HG03103 (cell line): ENCODE data around the gene POMT1.

Experiments used
- ATAC-seq: cut with Tn5 transposase; IDR thresholded peaks from one replicate; pipeline ENCODE4 v1.9.1; 2021; ENCODE audit warnings: low read depth; ENCODE audit not compliant: unreplicated experiment

Gene POMT1

DNA sequence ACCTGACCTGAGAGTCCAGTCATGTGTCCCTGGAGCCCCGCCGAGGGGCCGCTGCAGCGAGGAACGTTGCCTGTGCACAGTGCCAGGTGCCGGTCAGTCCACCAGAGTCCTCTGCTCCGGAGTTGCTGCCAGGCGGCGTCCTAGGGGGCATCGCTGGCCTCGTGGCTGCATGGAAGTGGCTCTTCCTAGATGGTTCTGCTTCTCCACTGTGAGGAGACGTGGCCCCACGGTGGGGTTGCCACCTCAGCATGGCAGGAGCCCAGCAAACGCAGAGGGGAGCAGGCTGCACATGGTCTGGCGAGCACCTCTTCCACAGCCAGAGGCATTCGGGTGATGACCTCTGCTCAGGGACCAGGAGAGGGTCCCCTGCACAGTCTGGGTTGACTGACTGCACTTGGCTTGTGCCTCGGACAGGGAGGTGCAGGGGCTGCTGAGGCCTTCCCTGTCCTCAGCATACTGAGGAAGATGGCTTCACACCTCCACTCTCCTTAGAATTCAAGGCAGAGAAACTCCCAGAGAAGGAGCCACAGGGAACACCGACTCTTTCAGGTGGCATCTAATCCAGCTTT, 25.9 kb upstream of the POMT1 start:
- no peak for ATAC-seq

- no peak for ATAC-seq
Measured at GRCh38 chr9:131477367-131477766, 25.4 kb upstream of the POMT1 start.

DNA sequence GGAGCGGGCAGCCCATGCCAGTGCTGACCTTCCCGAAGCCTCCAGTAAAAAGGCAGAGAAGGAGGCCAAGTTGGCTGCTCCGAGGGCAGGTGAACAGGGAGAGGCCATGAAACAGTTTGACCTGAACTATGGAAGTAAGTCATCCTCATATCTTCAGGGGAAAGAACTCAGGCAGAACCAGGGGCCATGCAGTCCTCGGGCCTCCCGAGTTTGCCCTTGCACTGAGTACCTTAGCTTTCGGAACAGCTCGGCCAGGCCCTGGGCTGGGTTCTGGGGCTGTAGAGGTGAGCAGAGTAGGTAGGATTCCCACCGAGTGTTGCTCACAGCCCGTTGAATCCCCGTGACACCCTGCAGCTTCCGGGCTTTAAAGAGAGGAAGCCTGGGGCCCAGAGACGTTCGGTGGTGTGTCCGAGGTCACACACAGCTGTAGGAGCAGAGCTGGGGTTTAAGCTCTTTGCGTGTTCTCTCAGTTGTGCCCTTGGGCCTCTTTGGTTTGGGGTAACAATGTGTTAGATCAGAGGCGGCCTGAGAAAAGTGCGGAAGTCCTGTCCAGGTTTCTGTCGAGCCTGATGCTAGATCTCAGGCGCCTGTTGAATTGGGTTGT, 24.8 kb upstream of the POMT1 start:
- no peak for ATAC-seq

DNA sequence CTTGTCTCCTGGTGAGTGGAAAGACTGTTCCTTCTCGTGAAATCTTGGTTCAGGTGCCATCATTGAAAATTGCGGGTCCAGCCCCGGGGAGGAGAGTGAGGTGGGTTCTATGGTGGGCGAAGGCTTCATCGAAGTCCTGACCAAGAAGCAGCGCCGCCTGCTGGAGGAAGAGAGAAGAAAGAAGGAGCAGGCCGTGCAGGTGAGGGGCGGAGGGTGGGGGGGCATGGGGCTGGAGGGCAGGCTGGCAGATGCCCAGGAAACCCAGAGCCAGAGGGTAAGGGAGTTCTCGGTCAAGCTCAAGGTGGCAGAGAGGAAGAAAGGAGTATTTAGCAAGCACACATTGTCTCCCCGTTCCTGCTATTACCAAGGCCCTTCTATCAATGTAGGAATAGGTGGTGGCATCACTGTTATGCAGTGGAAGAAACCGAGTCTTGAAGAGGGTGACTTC, 24.3 kb upstream of the POMT1 start:
- ATAC-seq: no peak

DNA sequence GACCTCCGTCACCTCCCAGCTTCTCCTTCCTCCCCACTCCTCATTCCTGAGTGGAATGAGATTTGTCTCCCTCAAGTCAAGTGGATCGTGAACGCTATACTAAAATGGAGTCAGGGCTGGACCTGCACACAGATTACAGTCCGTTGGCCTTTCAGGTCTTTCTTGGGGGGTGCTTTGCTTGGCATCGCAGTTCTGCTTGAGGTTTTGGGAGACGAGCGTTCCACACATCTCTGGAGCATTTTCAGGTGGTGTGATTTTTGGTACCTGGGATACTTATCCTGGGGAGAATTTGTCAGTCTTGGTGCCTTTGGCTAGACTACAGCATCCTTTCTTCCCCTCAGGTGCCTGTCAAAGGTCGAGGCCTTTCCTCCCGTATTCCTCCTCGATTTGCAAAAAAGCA, 23.8 kb upstream of the POMT1 start:
- ATAC-seq: no peak

DNA sequence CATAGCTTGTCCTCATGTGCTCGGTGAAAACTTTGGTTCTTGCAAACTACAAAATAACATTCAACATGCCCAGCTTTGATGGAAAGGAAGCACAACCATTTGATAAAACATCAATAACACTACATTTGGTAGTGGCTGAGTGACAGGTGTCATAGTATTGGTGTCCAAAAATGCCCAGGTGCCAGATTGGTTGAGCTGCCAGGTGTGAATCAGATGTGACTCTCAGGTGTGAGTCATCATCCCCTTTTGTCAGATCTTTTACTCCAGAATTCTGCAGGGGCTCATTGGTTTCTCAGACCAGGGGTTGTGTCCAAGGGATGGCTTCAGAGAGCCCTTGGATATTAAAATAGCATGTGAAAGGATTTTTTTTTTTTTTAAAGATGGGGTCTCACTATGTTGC, 22.5 kb upstream of the POMT1 start:
- ATAC-seq: no peak

DNA sequence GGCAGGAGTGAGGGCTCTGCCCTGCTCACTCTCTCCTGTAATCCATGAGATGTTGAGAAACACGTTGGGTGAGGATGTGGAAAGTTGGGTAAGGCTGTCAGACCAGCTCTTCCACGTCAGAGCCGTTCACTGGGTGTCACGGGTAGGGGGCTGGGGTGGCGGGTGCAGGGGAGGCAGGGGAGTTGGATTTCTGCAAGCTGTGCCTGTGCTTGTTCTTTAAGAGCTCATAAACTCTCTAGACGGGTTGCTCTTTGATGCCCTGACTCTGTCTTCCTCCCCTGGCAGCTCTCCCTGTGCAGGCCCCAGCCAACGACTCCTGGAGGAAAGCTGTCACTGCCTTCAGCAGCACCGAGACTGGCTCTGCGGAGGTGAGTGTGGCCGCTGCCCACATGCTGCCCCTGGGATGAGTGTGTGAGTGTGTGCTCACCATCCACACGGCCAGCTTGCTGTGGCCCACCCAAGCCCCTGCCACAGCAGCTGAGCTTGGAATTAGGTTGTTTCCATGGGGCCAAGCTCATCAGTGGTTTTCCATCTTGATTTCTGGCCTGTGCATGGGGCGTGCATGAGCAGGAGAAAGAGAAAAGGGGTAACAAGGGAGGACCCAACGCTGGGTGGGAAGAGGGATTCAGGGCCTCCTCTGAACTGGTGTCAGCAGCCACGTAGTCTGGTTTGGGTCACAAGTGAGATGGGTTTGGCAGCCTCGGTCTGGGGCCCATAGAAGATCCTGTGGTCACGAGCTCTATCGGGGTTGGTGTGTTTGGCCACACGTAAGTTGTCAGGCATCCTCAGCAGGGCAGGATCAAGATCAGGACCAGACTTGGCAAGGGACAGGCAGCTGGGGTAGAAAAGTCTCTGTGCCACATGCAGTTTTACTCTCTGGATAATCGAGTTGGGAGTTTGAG, 21.0 kb upstream of the POMT1 start:
- ATAC-seq: no peak

DNA sequence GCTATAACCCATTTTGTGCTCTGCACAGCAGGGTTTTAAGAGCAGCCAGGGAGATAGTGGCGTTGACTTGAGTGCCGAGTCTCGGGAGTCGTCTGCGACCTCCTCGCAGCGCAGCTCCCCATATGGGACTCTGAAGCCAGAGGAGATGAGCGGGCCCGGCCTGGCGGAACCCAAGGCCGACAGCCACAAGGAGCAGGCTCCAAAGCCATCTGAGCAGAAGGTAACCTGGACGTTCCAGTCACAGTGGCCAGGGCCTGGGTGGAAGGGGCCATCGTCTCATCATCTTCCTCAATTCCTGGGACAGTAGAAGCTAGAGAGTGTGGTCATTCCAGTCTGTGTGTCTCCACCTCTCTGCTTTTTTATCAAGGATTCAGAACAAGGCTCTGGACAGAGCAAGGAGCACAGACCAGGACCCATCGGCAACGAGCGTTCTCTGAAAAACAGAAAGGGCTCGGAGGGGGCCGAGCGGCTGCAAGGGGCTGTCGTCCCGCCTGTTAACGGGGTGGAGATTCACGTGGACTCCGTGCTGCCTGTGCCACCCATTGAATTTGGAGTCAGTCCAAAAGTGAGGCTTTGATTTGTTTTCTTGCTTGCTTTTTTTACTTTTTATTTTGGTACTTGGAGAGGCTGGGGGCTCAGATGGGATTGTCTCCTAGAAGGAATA, 20.2 kb upstream of the POMT1 start:
- ATAC-seq: no peak

GRCh38 chr9:131483319-131484050, 19.2 kb upstream of the POMT1 start:
- no peak for ATAC-seq

GRCh38 chr9:131484051-131484445, 18.7 kb upstream of the POMT1 start:
- ATAC-seq: no peak

- no peak for ATAC-seq
Measured at GRCh38 chr9:131484560-131485185, 18.0 kb upstream of the POMT1 start.

- ATAC-seq: no peak
Measured at GRCh38 chr9:131485206-131485605, 17.5 kb upstream of the POMT1 start.

GRCh38 chr9:131485728-131486422, 16.8 kb upstream of the POMT1 start:
- ATAC-seq: no peak

DNA sequence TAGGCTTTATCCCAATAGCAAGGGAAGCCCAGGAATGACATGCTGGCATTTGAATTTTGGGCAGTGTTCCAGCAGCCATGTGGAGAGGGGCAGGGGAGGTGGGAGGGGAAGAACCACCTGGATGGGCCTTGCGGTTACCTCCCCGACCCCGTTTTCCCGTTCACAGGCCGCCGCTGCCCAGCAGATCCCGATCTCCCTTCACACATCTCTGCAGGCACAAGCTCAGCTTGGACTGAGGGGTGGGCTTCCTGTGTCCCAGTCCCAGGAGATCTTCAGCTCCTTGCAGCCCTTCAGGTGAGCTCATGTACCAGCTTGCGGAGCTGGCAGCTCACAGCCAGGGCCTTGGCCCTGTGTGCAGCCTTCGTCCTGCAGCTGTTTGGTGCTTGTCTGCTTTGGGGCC, 15.7 kb upstream of the POMT1 start:
- no peak for ATAC-seq

DNA sequence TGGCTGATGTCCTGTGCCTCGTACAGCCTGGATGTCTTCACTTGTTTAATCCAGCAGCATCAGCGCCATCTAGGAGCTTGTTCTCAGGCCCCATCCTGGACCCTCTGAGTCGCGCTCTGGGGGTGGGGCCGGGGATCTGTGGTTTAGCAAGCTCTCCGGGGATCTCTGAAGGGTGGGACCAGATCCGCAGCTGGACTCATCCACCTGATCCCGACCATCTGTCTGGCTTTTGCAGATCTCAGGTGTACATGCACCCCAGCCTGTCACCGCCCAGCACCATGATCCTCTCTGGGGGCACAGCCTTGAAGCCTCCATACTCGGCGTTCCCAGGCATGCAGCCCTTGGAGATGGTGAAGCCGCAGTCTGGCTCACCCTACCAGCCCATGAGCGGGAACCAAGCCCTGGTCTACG, 15.1 kb upstream of the POMT1 start:
- no peak for ATAC-seq

DNA sequence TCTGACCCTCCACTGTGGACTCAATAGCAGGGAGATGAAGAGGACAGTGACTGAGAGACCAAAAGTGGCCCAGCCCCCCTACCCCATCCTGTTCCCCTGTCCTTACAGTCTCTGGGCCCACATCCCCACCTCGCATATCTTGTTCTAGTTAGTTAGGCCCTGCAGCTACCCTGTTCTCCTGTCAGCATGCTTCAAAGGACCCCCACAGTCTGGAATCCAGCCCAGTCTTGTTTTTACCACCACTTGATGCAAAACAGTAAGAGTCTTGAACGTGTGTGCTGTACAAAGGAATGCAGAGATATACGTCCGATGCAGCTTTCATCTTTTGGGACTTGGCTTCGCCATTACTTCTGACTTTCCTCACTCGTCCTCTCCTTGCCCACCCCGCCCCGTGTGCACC, 12.2 kb upstream of the POMT1 start:
- no peak for ATAC-seq

DNA sequence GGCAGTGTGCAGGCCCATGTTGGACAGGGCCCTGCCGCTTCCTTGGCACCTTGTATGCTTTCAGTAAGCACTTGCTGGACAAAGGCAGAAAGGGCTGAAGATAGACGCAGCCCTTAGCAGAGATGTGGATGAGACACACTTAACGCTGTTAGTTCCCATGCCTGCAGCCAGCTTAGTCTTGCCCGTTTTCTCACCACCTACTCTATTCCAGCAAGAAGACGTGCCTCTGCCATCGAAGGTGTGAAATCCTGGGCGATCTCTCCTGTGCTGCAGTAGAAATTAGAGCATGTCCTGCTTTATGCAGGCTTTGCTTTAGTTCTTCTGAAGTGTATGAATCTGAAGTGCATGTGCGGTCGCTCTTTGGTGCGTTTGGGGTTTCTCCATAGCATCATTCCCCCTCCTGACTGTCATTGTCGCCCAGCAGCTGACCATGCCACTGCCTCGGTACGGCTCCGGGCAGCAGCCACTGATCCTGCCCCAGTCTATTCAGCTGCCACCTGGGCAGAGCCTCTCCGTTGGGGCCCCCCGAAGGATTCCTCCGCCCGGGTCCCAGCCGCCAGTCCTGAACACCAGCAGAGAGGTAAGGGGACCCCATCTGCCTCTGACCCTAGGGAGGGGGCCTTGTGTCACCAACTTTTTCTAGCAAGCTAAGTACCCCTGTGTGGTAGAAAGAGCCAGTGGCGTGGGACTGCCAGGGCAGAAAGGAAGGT, 11.6 kb upstream of the POMT1 start:
- ATAC-seq: no peak

GRCh38 chr9:131492070-131492469, 10.6 kb upstream of the POMT1 start:
- ATAC-seq: no peak

DNA sequence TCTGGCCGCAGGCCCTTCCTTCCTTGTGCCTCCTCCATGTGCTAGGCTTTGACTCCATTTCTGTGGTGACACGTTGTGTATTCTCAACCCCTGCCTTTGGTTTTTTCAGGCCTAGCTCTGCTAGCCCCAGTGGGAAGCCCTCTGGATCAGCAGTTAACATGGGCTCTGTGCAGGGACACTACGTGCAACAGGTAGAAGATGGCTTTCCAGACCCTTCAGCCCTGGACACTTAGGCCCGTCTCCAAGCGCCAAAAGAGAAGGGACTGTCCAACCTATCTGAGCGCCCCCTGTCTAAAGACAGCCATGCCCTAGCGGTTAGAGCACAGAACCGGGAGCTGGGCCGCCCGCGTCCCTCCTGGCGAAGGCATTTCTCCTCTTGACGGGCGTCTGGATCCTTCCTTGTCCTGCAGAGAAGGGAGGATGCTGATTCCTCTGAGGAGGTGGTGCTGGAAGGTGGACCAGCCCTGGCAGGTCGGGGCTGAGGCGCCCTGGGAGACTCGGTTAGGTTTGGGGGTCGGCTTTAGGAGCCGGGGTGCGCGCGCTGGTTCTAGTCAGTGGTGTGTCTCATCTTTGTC, 8.3 kb upstream of the POMT1 start:
- no peak for ATAC-seq
